Hematopoietic multipotent progenitor cell treated with erythropoietin and hydrocortisone succinate and interleukin-3 and kit ligand, for 4 days (in vitro differentiated cells): Measurements from ENCODE around the gene PRKCB.
A peak's percentile ranks its signal among the peaks of the same experiment; 100 is the strongest.
"Not testable (repeated sequence)": the region's sequence is repeated elsewhere in the genome, so short reads cannot be mapped to it uniquely, and the experiment has no call there.

ENCODE experiments used
- DNase-seq: peaks from one replicate; pipeline ENCODE4 v3.0.0-alpha.2; 2015

PRKCB gene

GRCh38 chr16:24010440-24011089 is 174.8 kb downstream of the PRKCB start:
- peak; percentile 96 for DNase-seq

GRCh38 chr16:24011237-24011636 is 175.5 kb downstream of the PRKCB start:
- no peak for DNase-seq

GRCh38 chr16:24013054-24013636 is 177.4 kb downstream of the PRKCB start:
- DNase-seq: no peak

- DNase-seq: peak; percentile 88
Observed at GRCh38 chr16:24013864-24014645, 178.3 kb downstream of the PRKCB start.

- not testable (repeated sequence) for DNase-seq
Observed at GRCh38 chr16:24014955-24015354, 179.2 kb downstream of the PRKCB start.

DNA sequence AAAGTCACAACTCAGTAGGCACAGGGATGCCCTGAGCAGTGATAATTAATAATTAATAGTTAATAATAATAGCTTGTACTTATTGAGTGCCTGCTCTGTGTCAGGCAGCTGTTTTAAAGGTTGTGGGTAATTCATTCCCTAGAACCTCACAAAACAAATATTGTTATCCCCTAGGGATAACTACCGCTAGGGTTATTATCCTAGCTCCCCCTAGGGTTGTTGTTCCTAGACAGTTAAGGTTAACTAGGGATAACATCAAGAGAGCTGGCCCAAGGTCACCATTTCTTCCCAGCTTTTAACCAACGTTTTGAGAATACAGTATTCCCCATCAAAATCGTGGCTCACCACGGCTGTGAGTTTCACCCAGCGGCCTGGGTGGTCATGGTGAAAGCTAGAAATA is 180.1 kb downstream of the PRKCB start:
- no peak for DNase-seq

DNA sequence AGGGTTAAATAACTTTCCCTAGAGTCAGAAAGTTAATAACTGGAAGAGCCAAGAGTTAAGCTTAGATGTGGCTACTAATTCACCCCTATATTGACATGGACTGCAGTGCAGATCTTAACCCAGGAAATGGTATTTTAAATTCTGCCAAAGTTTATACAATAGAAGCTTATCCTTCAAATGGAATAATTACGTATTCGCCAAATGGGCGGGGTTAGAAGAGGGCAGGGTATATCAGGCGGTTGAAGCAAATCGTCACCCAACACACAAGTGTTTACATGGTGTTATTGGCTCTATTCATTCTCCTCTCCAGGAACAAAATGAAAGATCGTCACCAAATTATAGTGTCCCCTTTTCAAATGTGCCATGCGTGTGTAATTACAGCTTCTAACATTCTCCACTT is 182.7 kb downstream of the PRKCB start:
- no peak for DNase-seq

DNA sequence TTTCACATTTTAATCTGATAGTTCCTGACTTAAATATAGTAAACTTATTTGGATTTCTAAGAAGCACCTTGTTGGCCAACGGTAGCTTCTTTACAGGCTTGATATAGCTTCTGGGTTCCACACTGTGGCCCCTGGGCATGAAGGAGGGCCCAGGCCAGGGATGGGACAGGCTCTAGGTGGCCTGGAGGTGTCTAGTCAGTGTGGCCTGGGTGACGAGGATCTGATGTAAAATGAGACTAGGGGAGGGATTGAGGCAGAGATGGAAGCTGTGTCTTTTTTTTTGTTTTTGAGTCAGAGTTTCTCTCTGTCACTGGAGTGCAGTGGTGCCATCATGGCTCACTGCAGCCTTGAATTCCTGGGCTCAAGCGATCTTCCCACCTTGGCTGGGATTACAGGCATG is 187.0 kb downstream of the PRKCB start:
- no peak for DNase-seq

- DNase-seq: peak; percentile 56
Observed at GRCh38 chr16:24023621-24024020, 187.8 kb downstream of the PRKCB start.

DNA sequence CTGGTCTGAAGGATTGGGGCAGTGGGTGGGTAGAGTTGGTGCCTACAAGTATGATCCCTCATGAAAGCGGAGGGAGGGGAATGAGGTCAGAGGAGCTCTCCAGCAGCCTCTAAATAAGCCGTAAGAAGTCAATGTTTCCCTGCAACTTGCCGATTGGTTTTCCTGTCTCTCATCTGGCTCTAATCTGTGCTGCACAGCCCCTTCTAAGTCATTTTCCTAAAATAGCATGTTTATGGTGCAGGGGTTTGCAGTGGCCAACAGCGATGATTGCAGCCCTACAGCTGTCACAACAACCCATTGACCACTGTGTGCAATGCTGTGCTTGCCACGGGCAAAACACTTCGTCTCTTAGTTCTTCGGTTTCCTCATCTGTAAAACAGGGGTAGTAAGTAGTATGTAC is 189.2 kb downstream of the PRKCB start:
- DNase-seq: no peak

GRCh38 chr16:24027466-24027865 is 191.7 kb downstream of the PRKCB start:
- DNase-seq: peak; percentile 57

DNA sequence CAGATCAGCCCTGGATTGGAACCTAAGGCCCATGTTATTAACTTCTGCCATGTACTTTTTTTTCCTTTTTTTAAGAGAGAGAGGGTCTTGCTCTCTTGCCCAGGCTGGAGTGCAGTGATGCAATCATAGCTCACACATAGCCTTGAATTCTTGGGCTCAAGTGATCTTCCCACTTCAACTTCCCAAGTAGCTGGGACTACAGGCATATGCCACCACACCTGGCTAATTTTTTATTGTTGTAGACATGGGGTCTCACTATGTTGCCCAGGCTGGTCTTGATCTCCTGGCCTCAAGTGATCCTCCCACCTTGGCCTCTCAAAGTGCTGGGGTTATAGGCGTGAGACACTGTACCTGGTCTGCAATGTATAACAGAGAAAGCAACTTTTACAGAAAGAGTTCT is 194.1 kb downstream of the PRKCB start:
- not testable (repeated sequence) for DNase-seq

- DNase-seq: peak; percentile 89
Observed at GRCh38 chr16:24035127-24035842, 199.5 kb downstream of the PRKCB start.

DNA sequence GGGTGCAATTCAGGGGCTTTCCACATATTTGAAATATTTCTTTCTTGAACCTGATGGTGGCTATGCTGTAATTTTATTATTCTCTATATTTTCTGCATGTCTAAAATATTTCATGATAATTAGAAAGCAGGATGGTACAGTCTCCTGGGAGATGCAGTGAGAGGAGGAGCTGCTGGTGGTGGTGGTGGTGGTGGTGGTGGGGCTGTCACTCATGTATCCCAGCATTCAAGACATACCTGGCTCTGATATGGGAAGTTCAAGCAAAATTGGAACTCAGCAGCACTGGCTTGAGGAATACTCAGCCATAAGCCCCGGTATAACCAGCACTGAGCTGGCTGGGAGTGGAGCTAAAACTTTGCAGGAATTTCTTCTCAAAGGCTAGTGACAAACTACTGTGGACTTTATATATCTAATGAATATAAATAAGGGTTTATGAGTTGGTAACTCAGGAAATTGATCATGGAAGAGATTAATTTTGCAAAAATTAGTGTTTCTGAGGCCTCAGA is 200.3 kb downstream of the PRKCB start:
- no peak for DNase-seq

- peak; percentile 75 for DNase-seq
Observed at GRCh38 chr16:24036614-24037013, 200.8 kb downstream of the PRKCB start.

GRCh38 chr16:24037335-24037734 is 201.6 kb downstream of the PRKCB start:
- DNase-seq: no peak

- DNase-seq: peak; percentile 88
Observed at GRCh38 chr16:24041834-24042631, 206.2 kb downstream of the PRKCB start.

DNA sequence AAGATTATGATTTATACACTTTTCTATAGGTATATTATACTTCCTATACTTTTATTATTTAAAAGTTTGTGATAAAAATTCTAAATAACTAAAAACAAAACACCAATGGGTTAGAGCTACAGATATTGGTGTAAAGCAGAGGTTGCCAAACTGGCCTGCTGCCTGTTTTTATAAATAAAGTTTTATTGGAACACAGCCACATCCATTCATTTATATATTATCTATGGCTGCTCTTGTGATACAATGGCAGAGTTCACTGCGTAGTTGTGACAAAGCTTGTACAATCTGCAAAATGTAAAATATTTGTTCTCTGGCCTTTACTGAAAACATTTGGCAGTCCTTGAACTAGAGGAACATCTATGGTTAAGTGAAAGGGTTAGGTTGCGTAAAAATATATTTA is 208.7 kb downstream of the PRKCB start:
- DNase-seq: no peak

- DNase-seq: no peak
Observed at GRCh38 chr16:24045641-24046040, 209.9 kb downstream of the PRKCB start.

GRCh38 chr16:24046442-24046841 is 210.7 kb downstream of the PRKCB start:
- no peak for DNase-seq

GRCh38 chr16:24049113-24049512 is 213.3 kb downstream of the PRKCB start:
- no peak for DNase-seq

DNA sequence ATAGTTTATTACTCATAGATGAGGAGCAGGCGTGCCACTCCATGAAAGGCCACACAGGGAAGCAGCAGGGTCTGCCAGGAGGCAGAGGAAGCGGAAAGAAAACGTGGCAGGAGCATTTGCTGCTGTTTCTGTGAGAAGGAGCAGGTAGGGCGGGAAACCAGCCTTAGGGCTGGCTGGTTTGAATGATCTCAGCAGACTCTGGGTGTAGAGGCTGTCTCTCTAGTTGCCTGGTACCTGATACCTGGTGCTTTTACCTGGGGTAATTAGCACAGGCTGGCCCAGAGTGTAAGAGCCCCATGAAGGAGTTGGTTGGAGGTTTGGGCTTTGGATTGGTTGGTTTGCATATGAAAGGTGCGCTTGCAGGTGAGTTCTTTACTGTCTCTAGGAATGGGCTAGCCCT is 215.3 kb downstream of the PRKCB start:
- no peak for DNase-seq
